GM15510 (cell line): ENCODE measurements around the gene REV3L.
A peak's percentile ranks its signal among the peaks of the same experiment; 100 is the strongest.

Source experiments
- POLR2A ChIP-seq: IDR thresholded peaks from 3 replicates; pipeline ENCODE4 v1.6.1; 2011; ENCODE audit warnings: borderline replicate concordance; ENCODE audit not compliant: insufficient read length; ENCODE audit errors: extremely low read depth

The REV3L gene, protein sequence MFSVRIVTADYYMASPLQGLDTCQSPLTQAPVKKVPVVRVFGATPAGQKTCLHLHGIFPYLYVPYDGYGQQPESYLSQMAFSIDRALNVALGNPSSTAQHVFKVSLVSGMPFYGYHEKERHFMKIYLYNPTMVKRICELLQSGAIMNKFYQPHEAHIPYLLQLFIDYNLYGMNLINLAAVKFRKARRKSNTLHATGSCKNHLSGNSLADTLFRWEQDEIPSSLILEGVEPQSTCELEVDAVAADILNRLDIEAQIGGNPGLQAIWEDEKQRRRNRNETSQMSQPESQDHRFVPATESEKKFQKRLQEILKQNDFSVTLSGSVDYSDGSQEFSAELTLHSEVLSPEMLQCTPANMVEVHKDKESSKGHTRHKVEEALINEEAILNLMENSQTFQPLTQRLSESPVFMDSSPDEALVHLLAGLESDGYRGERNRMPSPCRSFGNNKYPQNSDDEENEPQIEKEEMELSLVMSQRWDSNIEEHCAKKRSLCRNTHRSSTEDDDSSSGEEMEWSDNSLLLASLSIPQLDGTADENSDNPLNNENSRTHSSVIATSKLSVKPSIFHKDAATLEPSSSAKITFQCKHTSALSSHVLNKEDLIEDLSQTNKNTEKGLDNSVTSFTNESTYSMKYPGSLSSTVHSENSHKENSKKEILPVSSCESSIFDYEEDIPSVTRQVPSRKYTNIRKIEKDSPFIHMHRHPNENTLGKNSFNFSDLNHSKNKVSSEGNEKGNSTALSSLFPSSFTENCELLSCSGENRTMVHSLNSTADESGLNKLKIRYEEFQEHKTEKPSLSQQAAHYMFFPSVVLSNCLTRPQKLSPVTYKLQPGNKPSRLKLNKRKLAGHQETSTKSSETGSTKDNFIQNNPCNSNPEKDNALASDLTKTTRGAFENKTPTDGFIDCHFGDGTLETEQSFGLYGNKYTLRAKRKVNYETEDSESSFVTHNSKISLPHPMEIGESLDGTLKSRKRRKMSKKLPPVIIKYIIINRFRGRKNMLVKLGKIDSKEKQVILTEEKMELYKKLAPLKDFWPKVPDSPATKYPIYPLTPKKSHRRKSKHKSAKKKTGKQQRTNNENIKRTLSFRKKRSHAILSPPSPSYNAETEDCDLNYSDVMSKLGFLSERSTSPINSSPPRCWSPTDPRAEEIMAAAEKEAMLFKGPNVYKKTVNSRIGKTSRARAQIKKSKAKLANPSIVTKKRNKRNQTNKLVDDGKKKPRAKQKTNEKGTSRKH (N-terminal part only)

DNA sequence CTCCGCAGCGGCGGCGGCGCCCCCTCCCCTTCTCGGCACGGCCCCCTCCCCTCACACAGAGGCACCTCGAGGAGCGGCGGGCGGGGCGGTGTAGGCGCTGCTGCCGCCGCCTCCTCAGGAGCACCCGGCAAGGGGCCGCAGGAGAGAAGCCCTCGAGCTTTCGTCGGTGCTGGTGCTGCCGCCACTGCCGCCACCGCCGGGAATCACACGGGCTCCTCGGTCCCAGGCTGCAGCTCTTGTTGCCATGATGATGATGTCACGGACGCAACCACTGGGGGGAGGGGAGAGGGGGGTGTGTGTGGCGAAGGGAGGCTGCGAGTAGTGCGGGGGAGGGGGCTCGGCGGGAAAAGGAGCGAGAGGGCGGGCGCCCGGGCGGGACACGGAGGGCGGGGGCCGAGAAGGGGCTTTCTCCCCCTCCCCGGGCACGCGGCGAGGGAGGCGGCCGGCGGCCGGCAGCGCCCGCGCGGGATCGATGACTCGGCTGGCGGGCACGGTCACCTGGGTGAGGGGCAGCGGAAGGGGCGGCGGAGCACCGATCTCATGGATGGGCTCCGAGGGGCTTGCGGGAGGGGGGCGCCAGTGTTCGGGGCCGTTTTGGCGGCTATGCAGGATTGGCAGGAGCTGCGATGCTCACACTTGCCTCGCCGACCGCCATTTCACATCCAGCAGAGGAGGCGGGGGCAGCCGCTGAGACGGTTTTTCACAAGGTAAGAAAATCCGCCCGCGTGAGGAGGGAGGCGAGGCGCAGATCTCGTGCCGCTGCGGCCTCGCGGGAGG lies at the start of gene REV3L:
TSS of gene REV3L (minus strand) at position 260 of the 777 bp plus-strand sequence. CDS start 330 bp downstream, outside the sequence.
- peak; percentile 86 for TF ChIP-seq POLR2A

DNA sequence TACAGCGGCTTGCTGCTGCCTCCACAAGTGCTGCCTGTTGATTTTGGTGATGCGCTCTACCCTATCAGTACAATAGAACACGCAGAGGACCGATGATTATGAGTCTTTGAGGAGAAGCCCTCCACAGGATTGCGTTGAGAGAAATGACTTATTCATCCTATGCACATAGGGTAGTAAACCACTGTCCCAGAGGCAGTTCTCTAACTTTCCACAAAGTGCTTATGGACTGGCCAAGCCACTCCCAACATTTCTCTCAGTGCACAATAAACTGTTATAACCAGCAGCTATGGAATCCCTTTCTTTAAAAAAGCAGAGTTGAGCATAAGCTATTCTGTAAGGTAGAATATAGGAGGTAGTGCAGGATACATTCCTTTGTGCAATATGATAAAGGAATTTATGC lies 48.2 kb upstream of the REV3L start:
- no peak for TF ChIP-seq POLR2A

DNA sequence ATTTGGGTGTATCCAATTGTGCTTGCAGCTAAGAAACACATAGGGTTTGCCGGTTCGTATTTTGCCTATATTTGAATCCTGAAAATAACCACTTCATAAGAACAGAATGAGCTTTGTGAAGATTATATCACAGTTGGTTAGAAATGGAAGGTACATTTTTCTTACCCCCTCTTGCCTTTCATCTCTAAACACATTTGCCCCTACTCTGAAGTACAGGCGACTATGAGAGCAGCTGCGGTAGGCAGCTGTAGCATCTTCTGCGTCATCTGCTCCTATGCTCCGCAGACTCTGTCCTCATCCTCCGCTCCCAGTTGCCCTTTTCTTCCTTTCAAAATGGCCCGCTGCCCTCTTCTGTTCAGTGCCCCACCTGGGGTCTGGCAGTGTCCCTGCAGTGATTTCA lies 47.6 kb upstream of the REV3L start:
- TF ChIP-seq POLR2A: no peak

DNA sequence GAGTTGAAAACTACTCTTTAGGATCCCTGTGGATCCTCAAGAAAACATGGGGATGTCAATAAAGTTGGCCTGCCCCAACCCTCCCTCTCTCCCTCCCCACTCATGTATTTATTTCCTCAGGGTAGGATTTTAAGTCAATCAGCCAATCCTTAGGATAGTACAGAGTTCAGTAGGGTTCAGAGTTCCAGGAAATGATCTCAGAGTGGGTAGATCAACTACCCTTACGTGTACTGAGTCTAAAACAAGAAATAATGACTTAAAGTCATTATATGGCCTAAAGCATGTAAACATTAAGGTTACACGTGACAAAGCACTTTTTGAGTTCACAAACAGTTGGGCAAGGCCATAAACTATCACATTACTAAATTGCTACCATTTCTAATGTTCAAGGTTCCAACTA lies 47.2 kb upstream of the REV3L start:
- TF ChIP-seq POLR2A: no peak

DNA sequence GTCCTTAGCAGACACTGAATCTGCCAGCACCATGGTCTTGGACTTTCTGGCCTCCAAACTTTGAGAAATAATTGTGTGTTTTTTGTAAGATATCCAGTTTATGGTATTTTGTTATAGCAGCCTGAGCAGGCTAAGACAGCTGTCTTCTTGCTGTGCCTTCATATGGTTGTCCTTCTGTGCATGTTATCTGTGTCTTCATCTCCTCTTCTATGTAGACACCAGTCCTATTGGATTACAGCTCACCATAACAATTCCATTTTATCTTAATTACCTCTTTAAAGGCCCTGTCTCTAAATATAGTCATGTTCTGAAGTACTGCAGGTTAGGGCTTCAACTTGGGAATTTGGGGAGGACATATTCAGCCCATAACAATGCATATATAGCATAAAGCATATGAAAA lies 44.3 kb upstream of the REV3L start:
- TF ChIP-seq POLR2A: no peak

DNA sequence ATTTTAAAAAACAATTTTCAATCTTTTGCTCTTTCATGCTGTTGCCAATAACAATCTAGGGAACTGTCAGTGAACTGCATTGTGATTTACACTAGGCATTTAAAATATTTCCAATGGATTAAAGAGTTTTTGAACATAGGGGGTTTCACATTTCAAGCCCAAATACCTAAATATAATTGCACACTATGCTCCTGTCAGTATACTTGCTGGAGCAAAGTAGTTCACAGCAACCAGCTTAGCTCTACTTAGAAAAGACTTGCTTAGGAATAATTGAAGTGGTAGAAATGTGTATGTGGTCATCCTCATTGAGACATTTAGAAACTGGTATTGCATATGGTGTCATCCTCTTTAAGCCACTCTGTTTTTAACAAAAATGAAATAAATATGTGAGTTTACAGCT lies 41.7 kb upstream of the REV3L start:
- TF ChIP-seq POLR2A: no peak

DNA sequence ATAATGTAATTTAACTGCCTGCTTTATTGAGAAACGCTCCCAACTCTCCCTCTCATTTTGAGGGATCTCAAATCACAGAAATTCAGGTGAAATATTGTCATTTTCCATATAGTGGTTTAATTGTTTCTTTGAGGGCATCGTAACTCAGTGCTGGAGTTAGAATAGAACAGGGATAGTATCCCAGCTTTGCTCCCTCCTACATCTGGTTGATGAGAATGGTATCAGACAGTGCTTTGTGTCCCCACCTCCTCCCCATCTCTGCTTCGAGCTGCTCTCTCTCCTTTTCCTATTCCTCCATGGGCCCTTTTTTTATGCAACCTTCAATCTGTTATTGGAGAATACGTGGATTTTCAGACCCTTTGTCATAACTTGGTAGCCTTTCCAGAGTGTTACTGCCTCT lies 41.2 kb upstream of the REV3L start:
- TF ChIP-seq POLR2A: no peak

DNA sequence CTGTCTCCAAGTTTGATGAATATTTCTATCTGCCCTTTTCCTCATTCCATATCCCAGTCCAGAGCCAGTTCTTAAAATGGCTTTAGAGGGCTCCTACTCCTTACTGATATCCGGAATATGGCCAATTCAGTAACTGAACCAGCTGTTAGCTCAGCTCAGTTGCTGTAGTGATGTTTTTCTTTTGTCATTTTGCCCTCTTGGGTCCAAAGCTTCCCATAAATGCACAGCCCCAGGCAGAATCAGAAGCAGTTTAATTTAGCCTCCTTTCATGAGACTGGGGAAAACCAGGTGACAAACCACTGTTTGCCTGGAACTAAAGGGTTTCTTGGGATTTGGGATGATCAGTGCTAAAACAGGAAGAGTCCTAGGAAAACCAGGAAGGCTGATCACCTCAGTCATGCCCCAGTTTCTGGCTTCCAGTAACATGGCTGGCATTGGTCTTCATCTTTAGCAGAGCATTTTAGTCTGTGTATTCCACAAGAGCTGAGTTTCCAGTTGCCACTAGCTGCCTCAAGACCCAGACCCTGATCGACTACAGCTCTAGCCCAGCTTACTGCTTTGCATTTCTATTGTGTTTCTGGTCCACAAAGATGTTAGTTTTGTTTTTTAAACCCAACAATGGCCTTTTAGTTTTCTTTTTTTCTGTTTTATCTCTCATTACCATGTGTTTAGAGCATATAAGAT lies 40.6 kb upstream of the REV3L start:
- TF ChIP-seq POLR2A: no peak

DNA sequence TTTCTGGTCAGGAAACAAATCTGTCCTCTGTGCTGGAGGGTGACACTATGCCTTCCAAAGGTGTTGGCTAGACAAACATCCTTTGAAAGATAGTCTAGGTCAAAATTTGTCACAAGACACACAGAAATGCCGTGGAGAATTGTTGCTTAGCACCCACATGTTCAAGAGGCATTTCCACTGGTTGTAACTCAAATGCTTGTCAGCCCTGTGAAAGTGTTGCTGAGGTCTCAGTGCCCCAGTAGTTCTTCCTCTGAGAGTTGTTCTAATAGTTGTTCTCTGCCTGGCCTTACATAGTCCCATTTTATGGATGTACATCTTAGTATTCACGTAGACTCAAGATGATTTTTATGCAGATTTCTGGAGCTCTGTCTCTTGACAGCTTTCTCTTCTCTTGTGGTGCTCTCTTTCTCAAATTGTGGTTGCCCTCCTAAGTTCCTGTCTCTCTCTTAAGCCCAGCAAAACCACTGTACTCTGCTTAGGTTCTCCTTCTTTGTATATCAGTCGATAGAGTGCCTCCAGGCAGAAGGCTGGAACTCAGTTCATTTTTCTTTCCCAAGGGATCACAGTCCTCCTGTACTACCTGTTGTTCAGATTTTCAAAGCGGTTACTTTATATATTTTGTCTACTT lies 39.5 kb upstream of the REV3L start:
- no peak for TF ChIP-seq POLR2A

DNA sequence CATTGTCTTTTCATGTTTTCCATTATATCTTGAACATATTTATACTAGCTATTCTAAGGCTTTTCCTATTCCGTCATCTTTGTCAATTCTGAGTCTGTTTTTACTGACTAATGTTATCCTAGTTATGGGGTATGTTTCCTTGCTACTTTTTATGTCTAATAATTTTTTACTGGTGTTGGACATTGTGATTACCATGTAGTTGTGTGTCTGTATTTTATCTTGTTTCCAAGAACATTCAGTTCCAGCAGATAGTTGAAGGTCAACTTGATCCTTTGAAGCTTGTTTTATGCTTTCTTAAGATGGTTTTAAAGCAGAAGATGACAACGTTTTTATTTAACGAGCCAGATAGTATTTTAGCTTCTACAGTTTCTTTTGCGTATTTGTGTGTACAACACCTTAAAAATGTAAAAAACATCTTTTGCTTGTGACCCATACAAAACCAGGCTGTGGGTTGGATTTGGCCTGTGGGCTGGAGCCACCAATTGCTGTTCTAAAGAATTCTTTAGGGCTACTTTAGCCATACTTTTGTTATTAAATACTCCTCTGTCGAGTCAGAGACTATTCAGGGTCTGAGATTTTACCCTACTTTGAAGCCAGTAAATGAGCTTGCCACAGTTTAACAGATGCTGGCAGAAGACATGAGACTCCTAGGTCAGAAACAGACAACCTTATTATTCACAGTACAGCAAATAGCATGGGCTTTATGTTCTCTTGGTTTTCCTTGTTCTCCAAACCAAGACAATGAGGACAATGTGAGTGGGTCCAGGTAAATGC lies 38.7 kb upstream of the REV3L start:
- no peak for TF ChIP-seq POLR2A

DNA sequence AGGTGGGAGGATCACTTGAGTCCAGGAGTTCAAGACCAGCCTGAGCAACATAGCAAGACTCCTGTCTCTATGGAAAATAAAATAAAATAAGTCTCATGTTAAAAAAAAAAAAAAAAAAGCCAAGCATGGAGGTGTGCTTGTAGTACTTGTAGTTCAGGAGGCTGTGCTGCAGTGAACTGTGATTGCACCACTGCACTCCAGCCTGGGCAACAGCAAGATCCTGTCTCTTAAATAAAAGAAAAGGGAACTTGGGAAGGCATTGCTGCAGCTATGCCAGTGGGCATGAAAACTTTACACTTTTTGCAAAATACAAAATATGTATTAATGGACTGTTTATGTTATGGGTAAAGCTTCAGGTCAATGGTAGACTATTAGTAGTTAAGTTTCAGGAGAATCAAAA lies 37.5 kb upstream of the REV3L start:
- TF ChIP-seq POLR2A: no peak

DNA sequence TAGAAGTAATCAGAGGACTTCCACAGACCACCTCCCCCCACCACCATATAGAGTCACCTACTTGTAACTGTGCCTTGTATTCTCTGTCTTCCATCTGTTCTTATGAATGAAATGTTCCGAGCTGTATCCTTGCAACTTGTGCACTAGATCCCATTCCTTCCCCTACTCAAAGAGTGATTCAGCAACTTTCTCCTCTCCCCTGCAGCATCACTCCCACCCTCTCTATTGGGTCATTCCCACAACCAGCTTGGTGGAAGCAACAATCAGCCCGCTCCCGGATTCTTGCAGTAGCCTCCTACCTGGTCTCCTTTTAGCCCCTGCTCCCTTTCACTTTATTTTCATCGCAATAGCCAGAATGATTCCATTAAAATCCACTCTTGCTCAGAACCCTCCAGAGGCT lies 34.9 kb upstream of the REV3L start:
- TF ChIP-seq POLR2A: no peak
